ENCODE results near the gene YPEL3.

The YPEL3 gene

DNA sequence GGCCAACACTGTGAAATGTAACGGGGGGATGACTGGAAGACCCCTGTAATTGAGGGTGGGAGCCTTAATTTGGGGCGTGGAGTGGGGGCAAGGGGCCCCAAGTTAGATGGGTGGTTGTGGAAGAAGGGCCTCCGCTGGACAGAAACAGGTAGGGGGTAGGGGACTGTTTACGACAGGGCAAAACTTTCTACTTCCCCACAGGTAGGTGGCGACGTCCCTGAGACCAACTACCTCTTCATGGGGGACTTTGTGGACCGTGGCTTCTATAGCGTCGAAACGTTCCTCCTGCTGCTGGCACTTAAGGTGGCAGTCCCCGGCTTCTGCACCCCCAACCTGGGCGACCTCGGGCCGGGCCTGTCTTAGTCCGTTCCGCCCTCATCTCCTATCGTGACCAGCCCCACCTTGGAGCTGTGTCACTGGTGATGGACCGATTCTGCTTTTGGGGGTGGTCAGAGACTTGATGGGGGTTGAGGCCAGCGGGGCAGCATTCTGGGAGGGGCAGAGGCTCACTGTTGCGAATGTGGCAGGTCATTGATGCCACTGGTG lies 13.4 kb downstream of the YPEL3 start:
- H3K27ac ChIP-seq, result no peak overlapping the region
- TF ChIP-seq, protein P1, sequence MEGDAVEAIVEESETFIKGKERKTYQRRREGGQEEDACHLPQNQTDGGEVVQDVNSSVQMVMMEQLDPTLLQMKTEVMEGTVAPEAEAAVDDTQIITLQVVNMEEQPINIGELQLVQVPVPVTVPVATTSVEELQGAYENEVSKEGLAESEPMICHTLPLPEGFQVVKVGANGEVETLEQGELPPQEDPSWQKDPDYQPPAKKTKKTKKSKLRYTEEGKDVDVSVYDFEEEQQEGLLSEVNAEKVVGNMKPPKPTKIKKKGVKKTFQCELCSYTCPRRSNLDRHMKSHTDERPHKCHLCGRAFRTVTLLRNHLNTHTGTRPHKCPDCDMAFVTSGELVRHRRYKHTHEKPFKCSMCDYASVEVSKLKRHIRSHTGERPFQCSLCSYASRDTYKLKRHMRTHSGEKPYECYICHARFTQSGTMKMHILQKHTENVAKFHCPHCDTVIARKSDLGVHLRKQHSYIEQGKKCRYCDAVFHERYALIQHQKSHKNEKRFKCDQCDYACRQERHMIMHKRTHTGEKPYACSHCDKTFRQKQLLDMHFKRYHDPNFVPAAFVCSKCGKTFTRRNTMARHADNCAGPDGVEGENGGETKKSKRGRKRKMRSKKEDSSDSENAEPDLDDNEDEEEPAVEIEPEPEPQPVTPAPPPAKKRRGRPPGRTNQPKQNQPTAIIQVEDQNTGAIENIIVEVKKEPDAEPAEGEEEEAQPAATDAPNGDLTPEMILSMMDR (IDR thresholded peaks at IDR 0.05; ENCODE audit: low read depth, low read length), result peak; percentile 57
- DNase-seq, result no peak
- H3K27me3 ChIP-seq (ENCODE audit: insufficient read depth, low read depth, severe bottlenecking), result no peaks in the 10 kb centered on the region
- peaks cover 74% of the 10 kb centered on the region for H3K36me3 ChIP-seq
- H3K4me3 ChIP-seq (ENCODE audit: low read depth, low read length), result no peak overlapping the region
- H3K9me3 ChIP-seq (ENCODE audit: severe bottlenecking), result no peaks in the 10 kb centered on the region

- Histone ChIP-seq H3K27me3 (ENCODE audit: insufficient read depth, low read depth, severe bottlenecking) (no peaks in the 10 kb centered on the region), H3K9me3 (ENCODE audit: severe bottlenecking) (no peaks in the 10 kb centered on the region), H3K4me3 (ENCODE audit: low read depth, low read length) (no peak overlapping the region), H3K27ac (no peak overlapping the region), H3K36me3 (peaks cover 67% of the 10 kb centered on the region)
- TF ChIP-seq, protein P1 (IDR thresholded peaks at IDR 0.05; ENCODE audit: low read depth, low read length), result no peak
- DNase-seq, result no peak
These were observed 16.5 kb downstream of the YPEL3 start for GRCh38 chr16:30079480-30079879.

DNA sequence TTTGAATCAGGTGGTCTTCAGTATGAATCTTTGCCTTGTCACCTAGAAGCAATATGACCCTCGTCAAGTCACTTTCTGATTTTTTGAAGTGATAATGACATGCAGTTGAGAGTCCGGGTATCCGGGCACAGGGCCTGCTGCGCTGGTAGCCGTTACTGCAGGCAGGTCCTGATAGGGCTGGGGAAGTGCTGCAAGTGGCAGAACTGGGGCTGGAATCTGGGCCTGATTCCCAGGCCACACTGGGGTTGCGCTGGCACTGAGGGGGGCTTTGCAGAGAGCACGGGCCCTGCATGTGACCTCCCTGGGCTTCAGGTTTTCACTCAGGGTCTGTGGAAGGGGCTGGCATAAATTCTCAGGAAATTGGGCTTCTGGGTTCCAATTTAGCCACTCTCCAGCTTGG lies 17.3 kb downstream of the YPEL3 start:
- Histone ChIP-seq H3K9me3 (ENCODE audit: severe bottlenecking) (no peaks in the 10 kb centered on the region), H3K27ac (no peak overlapping the region), H3K4me3 (ENCODE audit: low read depth, low read length) (no peak overlapping the region), H3K27me3 (ENCODE audit: insufficient read depth, low read depth, severe bottlenecking) (no peaks in the 10 kb centered on the region), H3K36me3 (peaks cover 63% of the 10 kb centered on the region)
- TF ChIP-seq, protein P1 (IDR thresholded peaks at IDR 0.05; ENCODE audit: low read depth, low read length), result no peak
- no peak for DNase-seq

DNA sequence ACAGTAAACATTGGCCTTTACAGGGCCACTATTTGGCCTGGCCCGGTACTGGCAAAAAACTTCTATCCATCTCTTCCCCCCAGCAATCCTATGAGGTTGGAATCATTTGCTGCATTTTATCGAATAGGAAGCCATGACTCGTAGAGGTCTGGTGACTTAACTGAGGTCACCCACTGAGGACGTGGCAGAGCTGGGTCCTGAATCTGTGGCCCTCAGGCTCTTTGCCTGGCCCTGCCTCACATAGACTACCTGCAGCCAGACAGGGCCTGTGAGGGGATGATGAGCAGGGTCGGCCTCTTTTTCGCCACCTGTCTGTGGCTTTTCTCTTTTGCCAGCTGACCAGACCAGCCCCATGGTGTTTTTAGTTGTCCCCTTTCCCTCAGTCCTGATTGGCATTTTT lies 18.4 kb downstream of the YPEL3 start:
- no peak for DNase-seq
- Histone ChIP-seq H3K4me3 (ENCODE audit: low read depth, low read length) (no peak overlapping the region), H3K9me3 (ENCODE audit: severe bottlenecking) (no peaks in the 10 kb centered on the region), H3K27me3 (ENCODE audit: insufficient read depth, low read depth, severe bottlenecking) (no peaks in the 10 kb centered on the region), H3K36me3 (peaks cover 63% of the 10 kb centered on the region), H3K27ac (no peak overlapping the region)
- TF ChIP-seq, protein P1 (IDR thresholded peaks at IDR 0.05; ENCODE audit: low read depth, low read length), result no peak

DNA sequence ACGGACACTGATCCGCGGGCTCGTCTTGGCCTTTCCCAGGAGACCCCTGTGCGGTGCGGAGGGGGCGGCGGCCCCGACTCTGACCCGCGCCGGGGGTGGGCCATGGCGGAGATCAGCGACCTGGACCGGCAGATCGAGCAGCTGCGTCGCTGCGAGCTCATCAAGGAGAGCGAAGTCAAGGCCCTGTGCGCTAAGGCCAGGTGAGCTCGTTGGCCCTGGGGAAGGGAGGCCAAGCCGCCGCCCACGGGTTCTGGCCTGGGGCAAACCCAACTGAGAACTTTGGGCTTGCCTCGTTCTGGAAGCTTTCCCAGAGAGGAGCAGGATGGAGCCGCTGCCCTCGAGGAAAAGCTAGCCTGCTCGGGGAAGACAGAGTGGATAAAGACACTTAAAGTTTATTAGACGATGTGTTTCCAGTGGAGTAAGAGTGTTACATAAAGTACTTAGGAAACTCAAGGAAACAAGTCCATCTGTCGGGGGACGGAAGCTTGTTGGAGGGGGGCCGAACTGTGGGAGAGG lies 19.7 kb downstream of the YPEL3 start:
- Histone ChIP-seq H3K9me3 (ENCODE audit: severe bottlenecking) (no peaks in the 10 kb centered on the region), H3K36me3 (peaks cover 67% of the 10 kb centered on the region), H3K4me3 (ENCODE audit: low read depth, low read length) (peak overlapping the region; percentile 81), H3K27me3 (ENCODE audit: insufficient read depth, low read depth, severe bottlenecking) (no peaks in the 10 kb centered on the region), H3K27ac (peak overlapping the region; percentile 60)
- DNase-seq, result no peak
- TF ChIP-seq, protein P1 (IDR thresholded peaks at IDR 0.05; ENCODE audit: low read depth, low read length), result no peak

Measured in WERI-Rb-1 (cell line).